ENCODE data around the gene STAMBP. TPM values are rescaled to one million over a fixed set of nuclear protein-coding genes. Genes with fewer than 3 reads are reported as not detected.

The STAMBP gene
- total and polyA plus RNA-seq, 2 of the 13 experiments (the other 11 are each of a cell fraction or from before 2014, with no cell fraction given), result 49.6 to 53.2 TPM

Other genes starting within 250 kb of the STAMBP start
- gene NAT8, start 186.5 kb upstream of the STAMBP start, total RNA-seq (2016; rRNA removed; fragmentation: Illumina TruSeq; extraction: Trizol), result 1.8 and 1.9 TPM in 2 replicates
- gene NAT8, start 186.5 kb upstream of the STAMBP start, polyA plus RNA-seq (2011; rRNA removed), result 12.9 and 15.6 TPM in 2 replicates
- gene TPRKB, start 91.6 kb upstream of the STAMBP start, total RNA-seq (2016; rRNA removed; fragmentation: Illumina TruSeq; extraction: Trizol), result 58.0 and 73.8 TPM in 2 replicates
- gene TPRKB, start 91.6 kb upstream of the STAMBP start, polyA plus RNA-seq (2011; rRNA removed), result 23.4 and 32.0 TPM in 2 replicates
- gene DUSP11, start 48.9 kb upstream of the STAMBP start, total RNA-seq (2016; rRNA removed; fragmentation: Illumina TruSeq; extraction: Trizol), result 36.2 and 48.9 TPM in 2 replicates
- 23.1 and 30.5 TPM in 2 replicates for gene DUSP11, start 48.9 kb upstream of the STAMBP start, polyA plus RNA-seq (2011; rRNA removed)
- not detected in 2 replicates for gene C2orf78, start 44.8 kb upstream of the STAMBP start, total RNA-seq (2016; rRNA removed; fragmentation: Illumina TruSeq; extraction: Trizol)
- not detected in 2 replicates for gene C2orf78, start 44.8 kb upstream of the STAMBP start, polyA plus RNA-seq (2011; rRNA removed)
- 0.13 and 0.14 TPM in 2 replicates for gene ACTG2, start 64.0 kb downstream of the STAMBP start, total RNA-seq (2016; rRNA removed; fragmentation: Illumina TruSeq; extraction: Trizol)
- gene ACTG2, start 64.0 kb downstream of the STAMBP start, polyA plus RNA-seq (2011; rRNA removed), result not detected in 2 replicates
- 105 and 130 TPM in 2 replicates for gene DGUOK, start 97.9 kb downstream of the STAMBP start, total RNA-seq (2016; rRNA removed; fragmentation: Illumina TruSeq; extraction: Trizol)
- gene DGUOK, start 97.9 kb downstream of the STAMBP start, polyA plus RNA-seq (2011; rRNA removed), result 124 and 137 TPM in 2 replicates
- gene TET3, start 155.9 kb downstream of the STAMBP start, total RNA-seq (2016; rRNA removed; fragmentation: Illumina TruSeq; extraction: Trizol), result 6.8 TPM in 2 replicates
- gene TET3, start 155.9 kb downstream of the STAMBP start, polyA plus RNA-seq (2011; rRNA removed), result 4.3 and 4.7 TPM in 2 replicates